ENCODE data around the gene ANKMY2.

ANKMY2 gene

GRCh38 chr7:16644636-16645592, 640 bp downstream of the ANKMY2 start:
- Histone ChIP-seq H3K4me1 (ENCODE audit: insufficient read depth, low read length, severe bottlenecking) (peaks cover 39% of the 10 kb centered on the region), H3K27ac (ENCODE audit: low read depth, low read length, poor library complexity, severe bottlenecking) (no peak overlapping the region), H3K4me2 (ENCODE audit: low read length) (peak overlapping the region; percentile 89), H3K36me3 (ENCODE audit: insufficient read depth, low read length) (peaks cover 17% of the 10 kb centered on the region; the same call in 1 of the 2 replicates), H3K79me2 (ENCODE audit: insufficient read depth, low read length) (peaks cover 35% of the 10 kb centered on the region), H3F3A (ENCODE audit: insufficient read depth, low read length) (0 out of 2 replicates have a peak, but pooled peaks cover 5% of the 10 kb centered on the region), H4K20me1 (ENCODE audit: insufficient read depth, low read length) (peaks cover 3% of the 10 kb centered on the region; the same call in 1 of the 2 replicates), H3K9ac (ENCODE audit: low read length) (peak overlapping the region; percentile 79), H3K27me3 (ENCODE audit: insufficient read depth, low read length) (no peaks in the 10 kb centered on the region), H3K9me2 (ENCODE audit: low read depth, low read length) (no peaks in the 10 kb centered on the region), H2AFZ (ENCODE audit: low read length) (peak overlapping the region; percentile 73), H3K9me3 (ENCODE audit: low read length) (no peaks in the 10 kb centered on the region), H3K4me3 (ENCODE audit: low read depth, low read length, poor library complexity, severe bottlenecking) (peak overlapping the region; percentile 96)
- TF ChIP-seq CTCF (IDR thresholded peaks at IDR 0.05; ENCODE audit: low read length), result no peak
- TF ChIP-seq EZH2 (IDR thresholded peaks at IDR 0.05; ENCODE audit: borderline replicate concordance, low read length), result no peak

GRCh38 chr7:16644157-16644556, 1.4 kb downstream of the ANKMY2 start:
- Histone ChIP-seq H2AFZ (ENCODE audit: low read length) (no peak overlapping the region), H3K4me2 (ENCODE audit: low read length) (peak overlapping the region; percentile 89), H3K9me2 (ENCODE audit: low read depth, low read length) (no peaks in the 10 kb centered on the region), H3K9ac (ENCODE audit: low read length) (peak overlapping the region; percentile 79; the same call in 1 of the 2 replicates), H3K27ac (ENCODE audit: low read depth, low read length, poor library complexity, severe bottlenecking) (no peak overlapping the region), H3K4me1 (ENCODE audit: insufficient read depth, low read length, severe bottlenecking) (peaks cover 34% of the 10 kb centered on the region), H3K79me2 (ENCODE audit: insufficient read depth, low read length) (peaks cover 28% of the 10 kb centered on the region), H4K20me1 (ENCODE audit: insufficient read depth, low read length) (peaks cover 3% of the 10 kb centered on the region; the same call in 1 of the 2 replicates), H3K27me3 (ENCODE audit: insufficient read depth, low read length) (no peaks in the 10 kb centered on the region), H3K4me3 (ENCODE audit: low read depth, low read length, poor library complexity, severe bottlenecking) (peak overlapping the region; percentile 96), H3F3A (ENCODE audit: insufficient read depth, low read length) (0 out of 2 replicates have a peak, but pooled peaks cover 5% of the 10 kb centered on the region), H3K9me3 (ENCODE audit: low read length) (no peaks in the 10 kb centered on the region), H3K36me3 (ENCODE audit: insufficient read depth, low read length) (peaks cover 10% of the 10 kb centered on the region; the same call in 1 of the 2 replicates)
- TF ChIP-seq CTCF (IDR thresholded peaks at IDR 0.05; ENCODE audit: low read length), result no peak
- TF ChIP-seq EZH2 (IDR thresholded peaks at IDR 0.05; ENCODE audit: borderline replicate concordance, low read length), result no peak

- Histone ChIP-seq H3K36me3 (ENCODE audit: insufficient read depth, low read length) (no peaks in the 10 kb centered on the region), H2AFZ (ENCODE audit: low read length) (no peak overlapping the region), H4K20me1 (ENCODE audit: insufficient read depth, low read length) (no peaks in the 10 kb centered on the region), H3K4me1 (ENCODE audit: insufficient read depth, low read length, severe bottlenecking) (no peaks in the 10 kb centered on the region), H3K4me2 (ENCODE audit: low read length) (no peak overlapping the region), H3K9ac (ENCODE audit: low read length) (no peak overlapping the region), H3K4me3 (ENCODE audit: low read depth, low read length, poor library complexity, severe bottlenecking) (no peak overlapping the region), H3K27ac (ENCODE audit: low read depth, low read length, poor library complexity, severe bottlenecking) (no peak overlapping the region), H3K79me2 (ENCODE audit: insufficient read depth, low read length) (no peaks in the 10 kb centered on the region), H3K9me3 (ENCODE audit: low read length) (no peaks in the 10 kb centered on the region), H3F3A (ENCODE audit: insufficient read depth, low read length) (0 out of 2 replicates have a peak, but pooled peaks cover 5% of the 10 kb centered on the region), H3K9me2 (ENCODE audit: low read depth, low read length) (no peaks in the 10 kb centered on the region), H3K27me3 (ENCODE audit: insufficient read depth, low read length) (no peaks in the 10 kb centered on the region)
- TF ChIP-seq EZH2 (IDR thresholded peaks at IDR 0.05; ENCODE audit: borderline replicate concordance, low read length), result no peak
- no peak for TF ChIP-seq CTCF (IDR thresholded peaks at IDR 0.05; ENCODE audit: low read length)
These were observed 7.0 kb downstream of the ANKMY2 start for GRCh38 chr7:16638282-16639280.

Measured in OCI-LY1 (cell line).